Measurements from ENCODE around the gene KIF13A.

Gene KIF13A

GRCh38 chr6:17899491-17899890 lies 87.9 kb downstream of the KIF13A start:
- Histone ChIP-seq H3K56ac (ENCODE audit: low read length) (no peak overlapping the region), H3K4me2 (ENCODE audit: low read length) (no peak overlapping the region), H3K18ac (ENCODE audit: low read length) (no peak overlapping the region), H3K4me1 (ENCODE audit: control insufficient read depth, low read depth, low read length) (no peaks in the 10 kb centered on the region), H4K5ac (ENCODE audit: low read length) (no peak overlapping the region), H4K8ac (ENCODE audit: low read depth, low read length) (no peak overlapping the region), H3K4me3 (ENCODE audit: low read length) (no peak overlapping the region), H3K23ac (ENCODE audit: low read length) (no peak overlapping the region), H3K79me1 (ENCODE audit: low read length) (peaks cover 2% of the 10 kb centered on the region), H2AK5ac (ENCODE audit: low read length) (no peak overlapping the region), H3K27ac (ENCODE audit: low read depth, low read length) (no peak overlapping the region), H2BK5ac (ENCODE audit: low read length) (no peak overlapping the region), H3K79me2 (ENCODE audit: control insufficient read depth, insufficient read depth, low read length) (no peaks in the 10 kb centered on the region), H3K4ac (ENCODE audit: low read depth, low read length) (no peak overlapping the region), H3K9ac (ENCODE audit: low read length) (no peak overlapping the region), H3K36me3 (ENCODE audit: control insufficient read depth, insufficient read depth, low read length) (no peaks in the 10 kb centered on the region), H2BK15ac (replicated peaks; ENCODE audit: low read depth) (no peak overlapping the region), H3K27me3 (ENCODE audit: insufficient read depth, low read length, poor library complexity) (no peaks in the 10 kb centered on the region), H2BK120ac (ENCODE audit: low read depth, low read length) (no peak overlapping the region)
- DNase-seq: no peak
- no CpG with 5 or more reads among the region's 4 CpGs for WGBS (ENCODE audit: extremely low coverage, insufficient coverage, low lambda C conversion rate)

- WGBS (ENCODE audit: extremely low coverage, insufficient coverage, low lambda C conversion rate): no CpG with 5 or more reads among the region's 1 CpG
- no peaks in the 10 kb centered on the region for H3K27me3 ChIP-seq (ENCODE audit: insufficient read depth, low read length, poor library complexity)
- no peak for DNase-seq
- H2BK120ac ChIP-seq (ENCODE audit: low read depth, low read length): no peak overlapping the region
- no peak overlapping the region for H2BK15ac ChIP-seq (replicated peaks; ENCODE audit: low read depth)
- no peak overlapping the region for H4K8ac ChIP-seq (ENCODE audit: low read depth, low read length)
- H3K4me2 ChIP-seq (ENCODE audit: low read length): no peak overlapping the region
- H3K18ac ChIP-seq (ENCODE audit: low read length): no peak overlapping the region
- no peak overlapping the region for H3K27ac ChIP-seq (ENCODE audit: low read depth, low read length)
- no peak overlapping the region for H3K9ac ChIP-seq (ENCODE audit: low read length)
- H3K36me3 ChIP-seq (ENCODE audit: control insufficient read depth, insufficient read depth, low read length): no peaks in the 10 kb centered on the region
- H2AK5ac ChIP-seq (ENCODE audit: low read length): no peak overlapping the region
- H4K5ac ChIP-seq (ENCODE audit: low read length): no peak overlapping the region
- H3K79me1 ChIP-seq (ENCODE audit: low read length): peaks cover 2% of the 10 kb centered on the region
- H3K4me3 ChIP-seq (ENCODE audit: low read length): no peak overlapping the region
- no peak overlapping the region for H3K23ac ChIP-seq (ENCODE audit: low read length)
- H3K56ac ChIP-seq (ENCODE audit: low read length): no peak overlapping the region
- no peaks in the 10 kb centered on the region for H3K79me2 ChIP-seq (ENCODE audit: control insufficient read depth, insufficient read depth, low read length)
- H3K4me1 ChIP-seq (ENCODE audit: control insufficient read depth, low read depth, low read length): no peaks in the 10 kb centered on the region
- no peak overlapping the region for H2BK5ac ChIP-seq (ENCODE audit: low read length)
- H3K4ac ChIP-seq (ENCODE audit: low read depth, low read length): no peak overlapping the region
Measured at GRCh38 chr6:17897681-17898080, 89.8 kb downstream of the KIF13A start.

- H4K8ac ChIP-seq (ENCODE audit: low read depth, low read length): no peak overlapping the region
- H3K9ac ChIP-seq (ENCODE audit: low read length): no peak overlapping the region
- no peak overlapping the region for H4K5ac ChIP-seq (ENCODE audit: low read length)
- no peaks in the 10 kb centered on the region for H3K79me1 ChIP-seq (ENCODE audit: low read length)
- H3K27me3 ChIP-seq (ENCODE audit: insufficient read depth, low read length, poor library complexity): no peaks in the 10 kb centered on the region
- no peaks in the 10 kb centered on the region for H3K79me2 ChIP-seq (ENCODE audit: control insufficient read depth, insufficient read depth, low read length)
- no peaks in the 10 kb centered on the region for H3K4me1 ChIP-seq (ENCODE audit: control insufficient read depth, low read depth, low read length)
- H2BK15ac ChIP-seq (replicated peaks; ENCODE audit: low read depth): no peak overlapping the region
- no peak overlapping the region for H3K4me3 ChIP-seq (ENCODE audit: low read length)
- H3K23ac ChIP-seq (ENCODE audit: low read length): no peak overlapping the region
- H3K4me2 ChIP-seq (ENCODE audit: low read length): no peak overlapping the region
- no peak for DNase-seq
- no peak overlapping the region for H3K18ac ChIP-seq (ENCODE audit: low read length)
- no peak overlapping the region for H2BK120ac ChIP-seq (ENCODE audit: low read depth, low read length)
- no peaks in the 10 kb centered on the region for H3K36me3 ChIP-seq (ENCODE audit: control insufficient read depth, insufficient read depth, low read length)
- H2AK5ac ChIP-seq (ENCODE audit: low read length): no peak overlapping the region
- WGBS (ENCODE audit: extremely low coverage, insufficient coverage, low lambda C conversion rate): no CpG with 5 or more reads among the region's 1 CpG
- no peak overlapping the region for H3K56ac ChIP-seq (ENCODE audit: low read length)
- H2BK5ac ChIP-seq (ENCODE audit: low read length): no peak overlapping the region
- H3K27ac ChIP-seq (ENCODE audit: low read depth, low read length): no peak overlapping the region
- H3K4ac ChIP-seq (ENCODE audit: low read depth, low read length): no peak overlapping the region
Measured at GRCh38 chr6:17894905-17895304, 92.5 kb downstream of the KIF13A start.

- Histone ChIP-seq H3K79me1 (ENCODE audit: low read length) (no peaks in the 10 kb centered on the region), H2BK120ac (ENCODE audit: low read depth, low read length) (no peak overlapping the region), H3K4ac (ENCODE audit: low read depth, low read length) (no peak overlapping the region), H2AK5ac (ENCODE audit: low read length) (no peak overlapping the region), H3K36me3 (ENCODE audit: control insufficient read depth, insufficient read depth, low read length) (no peaks in the 10 kb centered on the region), H3K9ac (ENCODE audit: low read length) (no peak overlapping the region), H3K4me1 (ENCODE audit: control insufficient read depth, low read depth, low read length) (no peaks in the 10 kb centered on the region), H3K4me2 (ENCODE audit: low read length) (no peak overlapping the region), H4K5ac (ENCODE audit: low read length) (no peak overlapping the region), H2BK15ac (replicated peaks; ENCODE audit: low read depth) (no peak overlapping the region), H3K23ac (ENCODE audit: low read length) (no peak overlapping the region), H3K27me3 (ENCODE audit: insufficient read depth, low read length, poor library complexity) (no peaks in the 10 kb centered on the region), H3K18ac (ENCODE audit: low read length) (no peak overlapping the region), H2BK5ac (ENCODE audit: low read length) (no peak overlapping the region), H3K4me3 (ENCODE audit: low read length) (no peak overlapping the region), H3K27ac (ENCODE audit: low read depth, low read length) (no peak overlapping the region), H4K8ac (ENCODE audit: low read depth, low read length) (no peak overlapping the region), H3K79me2 (ENCODE audit: control insufficient read depth, insufficient read depth, low read length) (no peaks in the 10 kb centered on the region), H3K56ac (ENCODE audit: low read length) (no peak overlapping the region)
- WGBS (ENCODE audit: extremely low coverage, insufficient coverage, low lambda C conversion rate): no CpG with 5 or more reads among the region's 6 CpGs
- no peak for DNase-seq
Measured at GRCh38 chr6:17894191-17894590, 93.2 kb downstream of the KIF13A start.

GRCh38 chr6:17892097-17892686 lies 95.2 kb downstream of the KIF13A start:
- WGBS (ENCODE audit: extremely low coverage, insufficient coverage, low lambda C conversion rate): no CpG with 5 or more reads among the region's 3 CpGs
- Histone ChIP-seq H3K79me2 (ENCODE audit: control insufficient read depth, insufficient read depth, low read length) (no peaks in the 10 kb centered on the region), H3K56ac (ENCODE audit: low read length) (no peak overlapping the region), H4K8ac (ENCODE audit: low read depth, low read length) (no peak overlapping the region), H4K5ac (ENCODE audit: low read length) (no peak overlapping the region), H3K36me3 (ENCODE audit: control insufficient read depth, insufficient read depth, low read length) (no peaks in the 10 kb centered on the region), H2BK15ac (replicated peaks; ENCODE audit: low read depth) (no peak overlapping the region), H3K27me3 (ENCODE audit: insufficient read depth, low read length, poor library complexity) (no peaks in the 10 kb centered on the region), H2AK5ac (ENCODE audit: low read length) (no peak overlapping the region), H3K18ac (ENCODE audit: low read length) (no peak overlapping the region), H3K4me1 (ENCODE audit: control insufficient read depth, low read depth, low read length) (no peaks in the 10 kb centered on the region), H2BK120ac (ENCODE audit: low read depth, low read length) (no peak overlapping the region), H3K79me1 (ENCODE audit: low read length) (no peaks in the 10 kb centered on the region), H3K23ac (ENCODE audit: low read length) (no peak overlapping the region), H2BK5ac (ENCODE audit: low read length) (no peak overlapping the region), H3K4ac (ENCODE audit: low read depth, low read length) (no peak overlapping the region), H3K27ac (ENCODE audit: low read depth, low read length) (no peak overlapping the region), H3K4me3 (ENCODE audit: low read length) (no peak overlapping the region), H3K9ac (ENCODE audit: low read length) (no peak overlapping the region), H3K4me2 (ENCODE audit: low read length) (no peak overlapping the region)
- peak; percentile 46 for DNase-seq

- Histone ChIP-seq H2BK5ac (ENCODE audit: low read length) (no peak overlapping the region), H3K79me1 (ENCODE audit: low read length) (no peaks in the 10 kb centered on the region), H3K27me3 (ENCODE audit: insufficient read depth, low read length, poor library complexity) (no peaks in the 10 kb centered on the region), H3K4me2 (ENCODE audit: low read length) (no peak overlapping the region), H2BK120ac (ENCODE audit: low read depth, low read length) (no peak overlapping the region), H3K56ac (ENCODE audit: low read length) (no peak overlapping the region), H4K8ac (ENCODE audit: low read depth, low read length) (no peak overlapping the region), H3K4me3 (ENCODE audit: low read length) (no peak overlapping the region), H3K79me2 (ENCODE audit: control insufficient read depth, insufficient read depth, low read length) (no peaks in the 10 kb centered on the region), H3K36me3 (ENCODE audit: control insufficient read depth, insufficient read depth, low read length) (no peaks in the 10 kb centered on the region), H3K23ac (ENCODE audit: low read length) (no peak overlapping the region), H4K5ac (ENCODE audit: low read length) (no peak overlapping the region), H3K4ac (ENCODE audit: low read depth, low read length) (no peak overlapping the region), H3K27ac (ENCODE audit: low read depth, low read length) (no peak overlapping the region), H3K9ac (ENCODE audit: low read length) (no peak overlapping the region), H3K4me1 (ENCODE audit: control insufficient read depth, low read depth, low read length) (no peaks in the 10 kb centered on the region), H2AK5ac (ENCODE audit: low read length) (no peak overlapping the region), H3K18ac (ENCODE audit: low read length) (no peak overlapping the region), H2BK15ac (replicated peaks; ENCODE audit: low read depth) (no peak overlapping the region)
- DNase-seq: no peak
- no CpG with 5 or more reads among the region's 1 CpG for WGBS (ENCODE audit: extremely low coverage, insufficient coverage, low lambda C conversion rate)
Measured at GRCh38 chr6:17890309-17890708, 97.1 kb downstream of the KIF13A start.
